ENCODE results near the gene CTU1. TPM values are rescaled to one million over a fixed set of nuclear protein-coding genes. Genes with fewer than 3 reads are reported as not detected.

The CTU1 gene
- total RNA-seq, 3 donors from 2014 or later: 4.3 to 8.1 (median 4.8) TPM

GRCh38 chr19:51137792-51138425, 29.7 kb upstream of the CTU1 start:
- Histone ChIP-seq H3K9me3 (no peaks in the 10 kb centered on the region), H3K36me3 (ENCODE audit: low read depth) (no peaks in the 10 kb centered on the region), H3K4me3 (no peak overlapping the region), H3K4me1 (ENCODE audit: low read depth) (no peaks in the 10 kb centered on the region)
- peak in 1 of 3 donors; percentile 41 for DNase-seq
- no peak for ATAC-seq
- intact Hi-C loops (cut with DNase I, micrococcal nuclease): no loop called here
- no peak for TF ChIP-seq CTCF (IDR thresholded peaks at IDR 0.05)

DNA sequence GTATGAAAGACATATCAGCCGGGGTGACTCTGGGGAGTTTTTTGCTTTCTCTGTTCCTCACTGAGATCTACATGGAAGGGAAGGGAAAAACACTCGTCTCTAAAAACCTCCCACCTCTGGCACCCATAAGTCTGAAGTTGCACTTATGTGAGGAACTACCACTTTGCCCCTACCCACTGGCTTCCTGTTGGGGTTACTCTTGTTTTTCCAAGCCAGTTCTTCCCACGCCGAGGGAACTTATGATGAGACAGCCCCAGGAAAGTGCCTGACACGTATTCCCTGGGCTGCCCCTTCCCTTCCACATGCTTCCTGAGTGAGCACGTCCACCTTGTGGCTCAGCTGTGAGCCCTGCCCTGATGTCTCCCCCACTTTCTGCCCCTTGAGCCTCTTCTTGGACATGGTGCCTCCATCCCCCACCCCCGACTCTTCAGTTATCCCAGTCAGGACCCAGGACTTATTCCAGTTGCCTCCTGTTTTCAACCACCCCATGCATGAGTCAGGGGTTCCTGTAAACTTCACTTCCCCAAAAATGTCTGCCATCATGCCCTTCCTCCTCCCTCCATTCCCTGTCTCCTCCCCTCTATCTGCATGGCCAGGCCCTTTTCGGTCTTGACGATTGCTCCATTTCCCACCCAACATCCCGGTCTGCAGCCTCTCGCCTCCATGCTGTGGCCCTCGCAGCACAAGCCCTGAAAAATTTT, 28.8 kb upstream of the CTU1 start:
- ATAC-seq (peak; percentile 47), DNase-seq (peak in 1 of 3 donors; percentile 35)
- no peaks in the 10 kb centered on the region for H3K36me3 ChIP-seq (ENCODE audit: low read depth)
- no peak for TF ChIP-seq CTCF (IDR thresholded peaks at IDR 0.05)
- no peak overlapping the region for H3K4me3 ChIP-seq
- no peaks in the 10 kb centered on the region for H3K9me3 ChIP-seq
- intact Hi-C loops (cut with DNase I, micrococcal nuclease): no loop called here
- H3K4me1 ChIP-seq (ENCODE audit: low read depth): no peaks in the 10 kb centered on the region

DNA sequence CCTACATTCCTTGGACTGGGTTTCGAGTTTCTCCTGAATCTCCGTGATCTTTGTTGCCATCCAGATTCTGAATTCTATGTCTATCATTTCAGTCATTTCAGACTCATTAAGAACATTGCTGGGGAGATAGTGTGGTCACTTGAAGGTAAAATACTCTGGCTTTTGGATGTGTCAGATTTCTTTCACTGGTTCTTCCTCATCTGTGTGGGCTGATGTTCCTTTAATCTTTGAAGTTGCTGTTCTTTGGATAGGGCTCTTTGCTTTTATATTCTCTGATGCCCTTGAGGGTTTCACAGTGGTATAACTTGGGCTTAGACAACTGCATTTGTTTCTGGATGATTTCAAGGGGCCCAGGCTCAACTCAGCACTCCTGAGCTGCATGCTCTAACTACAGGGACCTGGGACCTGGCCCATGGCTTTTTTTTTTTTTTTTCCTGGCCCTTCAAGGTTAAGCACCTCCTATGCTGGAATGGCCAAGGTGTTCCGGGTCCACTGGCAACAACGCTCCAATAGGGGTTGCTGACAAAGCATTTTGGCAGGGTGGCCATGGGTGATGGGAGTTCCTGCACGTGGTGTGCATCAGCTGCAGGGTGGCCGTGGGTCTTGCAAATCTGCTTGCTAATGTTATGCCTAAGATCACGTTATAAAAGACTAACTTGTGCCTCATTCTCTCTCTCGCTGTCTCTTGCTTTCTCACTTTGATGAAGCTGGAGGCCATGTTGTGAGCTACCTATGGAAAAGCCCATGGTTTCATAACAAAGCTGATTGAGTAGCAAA, 28.0 kb upstream of the CTU1 start:
- no peak for ATAC-seq
- H3K4me3 ChIP-seq: no peak overlapping the region
- intact Hi-C loops (cut with DNase I, micrococcal nuclease): no loop called here
- TF ChIP-seq CTCF (IDR thresholded peaks at IDR 0.05): no peak
- no peaks in the 10 kb centered on the region for H3K4me1 ChIP-seq (ENCODE audit: low read depth)
- no peaks in the 10 kb centered on the region for H3K9me3 ChIP-seq
- DNase-seq: no peak
- no peaks in the 10 kb centered on the region for H3K36me3 ChIP-seq (ENCODE audit: low read depth)

- DNase-seq: no peak
- Histone ChIP-seq H3K36me3 (ENCODE audit: low read depth) (no peaks in the 10 kb centered on the region), H3K4me1 (ENCODE audit: low read depth) (no peaks in the 10 kb centered on the region), H3K4me3 (no peak overlapping the region), H3K9me3 (no peaks in the 10 kb centered on the region)
- ATAC-seq: no peak
- intact Hi-C loops (cut with DNase I, micrococcal nuclease): no loop called here
- TF ChIP-seq CTCF (IDR thresholded peaks at IDR 0.05): no peak
Measured at GRCh38 chr19:51135004-51135403, 26.8 kb upstream of the CTU1 start.

DNA sequence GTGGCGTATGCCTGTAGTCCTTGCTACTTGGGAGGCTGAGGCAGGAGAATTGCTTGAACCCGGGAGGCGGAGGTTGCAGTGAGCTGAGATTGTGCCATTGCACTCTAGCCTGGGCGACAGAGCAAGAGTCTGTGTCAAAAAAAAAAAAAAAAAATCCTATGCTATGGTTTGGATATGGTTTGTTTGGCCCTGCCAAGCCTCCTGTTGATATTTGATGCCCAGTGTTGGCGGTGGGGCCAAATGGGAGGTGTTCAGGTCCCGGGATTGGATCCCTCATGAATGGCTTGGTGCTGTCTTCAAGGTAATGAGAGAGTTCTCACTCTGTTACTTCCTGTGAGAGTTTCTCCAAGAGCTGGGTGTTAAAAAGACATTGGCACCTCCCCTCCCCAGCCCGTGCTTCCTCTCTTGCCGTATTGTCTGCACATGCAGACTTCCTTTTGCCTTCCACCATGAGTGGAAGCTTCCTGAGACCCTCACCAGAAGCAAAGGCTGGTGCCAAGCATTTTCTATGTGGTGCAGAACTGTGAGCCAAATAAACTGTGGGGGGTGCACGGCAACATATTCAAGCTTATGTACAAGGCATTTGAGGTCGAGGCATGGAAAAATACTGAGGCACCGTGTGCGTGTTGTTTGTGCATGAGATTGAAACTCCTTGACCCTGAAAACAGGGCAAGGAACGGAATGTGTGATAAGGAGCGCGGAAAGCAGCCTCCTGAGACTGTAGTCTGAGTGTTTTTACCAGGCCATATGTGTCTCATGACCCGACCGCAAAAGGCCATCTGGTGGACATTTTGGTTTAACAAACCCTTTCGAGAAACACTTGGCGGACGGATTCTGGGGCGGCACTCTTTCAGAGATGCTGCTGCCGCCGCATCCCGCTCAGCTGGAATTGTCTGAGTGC, 23.8 kb upstream of the CTU1 start:
- Histone ChIP-seq H3K36me3 (ENCODE audit: low read depth) (no peaks in the 10 kb centered on the region), H3K4me1 (ENCODE audit: low read depth) (peaks cover 4% of the 10 kb centered on the region), H3K9me3 (no peaks in the 10 kb centered on the region), H3K4me3 (no peak overlapping the region)
- ATAC-seq (peak; percentile 55), DNase-seq (peak in 2 of 3 donors; percentile 50 to 56)
- intact Hi-C loops (cut with DNase I, micrococcal nuclease): no loop called here
- TF ChIP-seq CTCF (IDR thresholded peaks at IDR 0.05): no peak
